ENCODE data around the gene PIWIL4.
"Not testable (repeated sequence)": the region's sequence is repeated elsewhere in the genome, so short reads cannot be mapped to it uniquely, and the experiment has no call there.

The PIWIL4 gene

DNA sequence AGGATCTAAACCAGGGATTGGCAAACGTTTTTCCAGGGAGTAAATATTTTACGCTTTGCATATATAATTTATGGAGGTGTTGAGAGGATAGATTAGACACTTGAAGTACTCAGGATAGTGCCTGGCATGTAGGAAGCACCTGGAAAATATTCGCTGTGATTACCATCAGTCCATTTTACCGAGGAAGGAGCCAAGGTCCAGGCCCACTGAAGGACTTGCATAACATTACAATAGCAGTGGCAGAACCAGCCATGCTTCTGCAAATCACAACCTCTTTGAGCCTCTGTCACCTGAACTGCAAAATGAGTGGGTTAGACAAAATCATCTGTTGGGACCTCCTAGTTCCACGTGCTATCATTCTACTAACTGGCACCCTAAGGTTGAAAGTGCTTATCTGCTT is 18.0 kb upstream of the PIWIL4 start:
- DNase-seq (ENCODE audit: low read depth) = no peak

DNA sequence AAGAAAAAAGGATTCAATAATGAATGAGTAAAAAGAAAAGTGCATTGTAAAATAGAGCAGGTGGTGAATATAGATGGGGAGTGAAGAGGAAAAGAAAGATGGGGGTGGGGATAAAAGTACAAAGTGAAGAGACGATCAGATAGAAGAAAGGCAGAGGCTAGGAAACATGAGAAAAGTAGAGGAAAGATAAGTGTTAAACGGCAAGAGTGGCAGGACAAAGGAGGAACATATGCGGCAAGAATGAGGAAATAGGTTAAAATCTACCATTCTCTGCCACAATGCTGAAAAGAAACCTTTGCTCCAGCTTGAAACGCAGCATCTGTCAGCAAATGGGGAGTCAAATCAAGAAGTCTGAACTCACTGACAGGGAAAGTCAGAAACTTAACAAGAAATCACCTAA is 16.7 kb upstream of the PIWIL4 start:
- DNase-seq (ENCODE audit: low read depth) = no peak

DNA sequence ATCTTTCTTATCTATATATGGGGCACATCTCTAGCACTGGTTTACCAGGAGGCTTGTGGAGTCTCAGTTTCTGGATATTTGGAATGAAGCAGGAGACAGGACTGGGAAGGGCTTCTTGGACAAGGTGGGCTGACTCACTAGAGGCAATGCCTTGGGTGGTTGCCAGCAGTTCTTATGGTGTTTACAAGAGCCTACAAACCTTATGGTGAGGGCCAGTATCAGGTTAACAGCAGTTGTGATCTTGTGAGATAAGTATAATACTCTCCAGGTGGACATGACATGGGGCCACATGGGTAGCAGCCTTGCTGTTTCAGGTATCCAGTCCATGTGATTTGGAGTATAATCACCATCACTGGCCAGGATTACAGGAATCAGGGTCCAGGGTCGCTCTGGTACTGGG is 13.2 kb upstream of the PIWIL4 start:
- no peak for DNase-seq (ENCODE audit: low read depth)

DNA sequence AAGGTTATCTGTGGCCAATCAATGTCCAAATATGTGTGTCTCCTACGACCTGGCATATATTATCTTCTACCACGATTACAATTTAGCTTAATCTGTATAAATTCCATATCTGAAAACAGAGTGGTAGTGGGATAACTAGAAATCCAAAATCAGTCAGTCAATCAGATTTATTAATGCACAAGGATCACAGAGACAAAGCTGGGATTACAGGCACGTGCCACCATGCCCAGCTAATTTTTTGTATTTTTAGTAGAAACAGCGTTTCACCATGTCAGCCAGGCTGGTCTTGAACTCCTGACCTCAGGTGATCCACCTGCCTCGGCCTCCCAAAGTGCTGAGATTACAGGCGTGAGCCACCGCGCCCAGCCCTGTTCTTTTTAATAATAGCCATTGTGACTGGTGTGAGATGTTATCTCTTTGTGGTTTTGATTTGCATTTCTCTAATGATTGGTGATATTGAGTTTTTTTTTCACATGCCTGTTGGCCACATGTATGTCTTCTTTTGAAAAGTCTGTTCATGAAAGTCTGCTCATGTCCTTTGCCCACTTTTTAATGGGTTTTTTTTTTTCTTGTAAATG is 11.3 kb upstream of the PIWIL4 start:
- DNase-seq (ENCODE audit: low read depth) = not testable (repeated sequence)

DNA sequence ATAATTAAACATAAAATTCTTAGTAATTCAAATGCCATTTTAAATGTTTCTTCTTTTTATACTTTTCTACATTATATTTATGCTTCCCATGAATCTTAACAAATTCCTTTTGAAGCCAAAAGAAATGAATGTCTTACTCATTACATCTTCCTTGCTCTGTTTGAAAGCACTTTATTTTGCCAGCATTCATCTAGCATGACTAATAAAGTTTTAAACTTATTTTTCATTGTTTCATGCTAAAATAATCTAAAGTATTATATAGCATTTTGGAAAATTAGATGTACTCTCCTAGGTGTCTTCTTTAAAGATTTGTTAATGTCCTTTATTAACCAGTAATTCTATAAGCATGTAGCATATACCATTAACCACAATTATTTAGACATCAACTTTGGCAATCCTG is 9.7 kb upstream of the PIWIL4 start:
- no peak for DNase-seq (ENCODE audit: low read depth)

DNA sequence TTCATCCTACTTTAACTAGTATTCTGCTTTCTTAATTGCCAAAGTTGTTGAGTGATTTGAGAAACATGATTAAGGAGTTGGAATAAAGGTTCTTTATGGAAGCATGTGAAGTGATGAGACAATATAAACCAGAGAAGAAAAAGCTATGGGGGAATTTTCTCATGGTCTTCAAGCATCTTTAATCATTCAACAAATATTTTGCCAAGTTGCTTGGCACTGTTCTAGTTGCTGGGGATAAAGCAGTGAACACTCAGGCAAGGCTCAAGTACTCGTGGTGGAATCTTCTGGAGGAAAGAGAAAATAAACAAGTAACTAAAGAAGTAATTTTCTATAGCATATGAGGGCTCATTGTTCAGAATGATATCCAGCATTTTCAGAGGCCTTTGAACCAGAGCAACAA is 9.2 kb upstream of the PIWIL4 start:
- DNase-seq (ENCODE audit: low read depth) = no peak

DNA sequence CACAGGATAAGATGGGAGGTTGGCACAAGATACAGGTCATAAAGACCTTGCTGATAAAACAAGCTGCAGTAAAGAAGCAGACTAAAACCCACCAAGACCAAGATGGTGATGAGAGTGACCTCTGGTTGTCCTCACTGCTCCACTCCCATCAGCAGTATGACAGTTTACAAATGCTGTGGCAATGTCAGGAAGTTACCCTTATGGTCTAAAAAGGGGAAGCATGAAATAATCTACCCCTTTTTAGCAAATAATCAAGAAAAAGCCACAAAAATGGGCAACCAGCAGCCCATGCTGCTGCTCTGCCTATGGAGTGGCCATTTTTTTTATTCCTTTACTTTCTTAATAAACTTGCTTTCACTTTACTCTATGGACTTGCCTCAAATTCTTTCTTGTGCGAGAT is 8.7 kb upstream of the PIWIL4 start:
- no peak for DNase-seq (ENCODE audit: low read depth)

DNA sequence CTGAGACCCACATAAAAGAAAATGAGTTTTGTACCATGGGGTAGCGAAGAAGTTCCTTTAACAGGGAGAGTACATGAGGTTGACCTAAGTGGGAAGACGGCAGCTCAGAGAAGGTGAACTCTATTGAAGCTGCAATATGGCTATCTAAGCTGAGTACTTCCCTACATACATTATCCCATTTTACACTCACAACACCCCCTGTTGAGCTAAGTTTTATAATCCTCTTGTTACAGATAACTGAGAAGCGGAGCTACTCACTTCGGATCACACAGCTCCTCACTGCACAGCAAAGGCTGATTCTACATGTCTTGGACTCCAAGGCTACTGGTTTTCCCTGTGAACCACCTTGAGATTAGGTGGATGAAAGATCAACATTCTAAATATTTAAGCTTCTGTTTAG is 8.2 kb upstream of the PIWIL4 start:
- no peak for DNase-seq (ENCODE audit: low read depth)

DNA sequence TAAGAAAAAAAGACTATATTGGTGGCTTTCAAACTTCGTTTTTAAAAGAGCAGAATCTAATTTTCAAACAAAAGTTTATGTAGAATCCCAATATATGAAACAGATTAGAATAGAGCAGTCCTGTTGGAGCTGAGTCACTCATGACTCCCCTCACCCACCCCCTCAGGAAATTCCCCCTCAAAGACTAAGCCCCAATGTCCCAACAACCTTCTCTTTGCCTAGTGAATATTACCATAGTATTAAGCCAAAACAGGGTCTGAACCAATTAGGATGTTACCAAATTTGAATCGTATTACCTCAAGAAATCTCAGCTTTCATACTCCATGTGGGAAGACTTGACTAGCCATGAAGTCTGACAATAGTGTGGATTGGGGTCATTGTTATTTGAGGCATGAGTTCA is 7.8 kb upstream of the PIWIL4 start:
- DNase-seq (ENCODE audit: low read depth) = no peak

DNA sequence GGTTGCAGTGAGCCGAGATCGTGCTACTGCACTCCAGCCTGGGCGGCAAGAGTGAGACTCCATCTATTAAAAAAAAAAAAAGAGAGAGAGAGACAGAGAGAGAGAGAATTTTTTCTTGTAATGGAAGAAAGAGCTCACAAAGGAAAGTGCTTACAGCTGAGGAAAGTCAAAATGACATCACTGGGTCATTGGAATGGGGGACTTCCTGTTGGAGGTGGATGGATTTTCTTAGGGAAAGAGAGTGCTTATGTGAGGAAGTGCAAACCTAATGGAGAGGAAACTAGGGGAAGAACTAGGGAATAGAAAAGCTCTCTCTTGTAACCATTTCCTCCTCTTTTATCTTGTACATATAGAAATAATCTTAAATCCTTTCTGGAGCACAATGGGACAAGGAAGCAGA is 6.3 kb upstream of the PIWIL4 start:
- DNase-seq (ENCODE audit: low read depth) = no peak

DNA sequence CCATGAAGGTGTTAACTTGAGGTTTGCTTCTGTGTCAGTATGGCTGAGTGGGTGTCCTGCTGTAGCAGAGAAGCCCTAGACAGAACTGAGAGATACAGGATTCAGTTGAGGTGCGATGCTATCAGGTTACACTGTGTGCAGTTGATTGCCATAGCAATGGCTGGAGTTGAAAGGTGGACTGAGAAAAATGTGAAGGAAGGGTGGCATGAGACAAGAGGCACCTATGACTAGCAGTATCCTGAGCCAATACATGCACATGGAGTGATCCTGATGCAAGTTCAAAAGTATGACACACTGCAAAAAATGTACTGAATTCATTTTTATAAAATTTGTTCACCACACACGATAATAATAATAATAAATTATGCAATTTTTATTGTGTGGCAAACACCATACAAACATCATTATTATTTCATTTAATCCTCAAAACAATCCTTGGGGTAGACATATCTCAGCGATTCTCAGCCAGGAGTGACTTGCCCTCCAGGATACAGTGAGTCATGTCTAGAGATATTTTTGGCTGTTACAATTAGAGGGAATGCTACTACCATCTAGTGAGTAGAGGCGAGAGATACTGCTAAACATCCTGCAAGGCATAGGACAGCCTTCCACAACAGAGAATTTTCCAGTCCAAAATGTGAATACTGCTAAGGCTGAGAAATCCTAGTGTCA is 3.9 kb upstream of the PIWIL4 start:
- DNase-seq (ENCODE audit: low read depth) = no peak

DNA sequence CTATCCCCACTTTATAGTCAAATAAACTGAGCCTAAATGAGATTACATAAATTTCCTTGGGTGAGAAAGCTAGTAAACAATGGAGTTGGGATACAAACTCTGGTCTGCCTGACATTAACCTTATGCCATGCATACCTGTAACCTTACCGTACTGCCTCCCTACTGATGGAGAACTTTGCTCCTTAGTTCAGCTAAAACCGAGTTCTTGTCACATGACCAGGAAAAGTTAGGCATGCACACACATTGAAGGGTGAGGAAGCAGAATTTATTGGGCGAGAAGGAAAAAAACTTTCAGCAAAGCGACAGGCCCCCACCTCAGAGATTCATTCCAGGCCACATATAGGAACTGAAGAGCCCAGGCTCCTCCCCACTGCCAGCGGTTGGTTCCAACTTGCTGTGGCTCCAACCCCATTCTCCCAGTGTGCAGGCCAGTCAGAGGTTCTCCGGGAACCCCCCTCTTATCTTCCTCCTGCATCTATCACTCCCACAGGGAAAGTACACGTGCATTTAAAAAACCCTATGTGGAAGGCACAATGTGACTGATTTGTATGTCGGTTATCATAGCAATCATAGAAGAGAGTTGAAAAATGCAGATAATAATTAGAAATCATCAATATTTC is 3.2 kb upstream of the PIWIL4 start:
- no peak for DNase-seq (ENCODE audit: low read depth)

DNA sequence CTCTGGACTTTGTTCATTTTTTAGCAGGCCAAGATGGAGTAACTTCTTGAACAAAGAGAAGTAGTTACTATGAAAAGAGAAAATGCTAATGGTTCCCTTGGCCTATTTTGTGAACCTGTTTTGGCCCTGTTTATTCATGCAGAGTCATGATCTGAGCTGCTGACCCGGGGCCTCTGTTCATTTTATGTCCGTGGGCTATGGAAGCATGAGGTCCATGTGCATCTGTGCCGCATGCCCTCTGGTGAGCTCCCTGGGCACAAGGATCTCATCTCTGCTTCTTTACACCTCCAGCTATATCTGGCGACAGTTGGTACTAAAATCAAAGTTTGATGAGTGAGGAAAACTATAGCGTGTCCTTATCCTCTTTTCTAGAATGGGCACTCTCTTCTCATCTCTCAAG is 1.0 kb downstream of the PIWIL4 start:
- DNase-seq (ENCODE audit: low read depth) = no peak

DNA sequence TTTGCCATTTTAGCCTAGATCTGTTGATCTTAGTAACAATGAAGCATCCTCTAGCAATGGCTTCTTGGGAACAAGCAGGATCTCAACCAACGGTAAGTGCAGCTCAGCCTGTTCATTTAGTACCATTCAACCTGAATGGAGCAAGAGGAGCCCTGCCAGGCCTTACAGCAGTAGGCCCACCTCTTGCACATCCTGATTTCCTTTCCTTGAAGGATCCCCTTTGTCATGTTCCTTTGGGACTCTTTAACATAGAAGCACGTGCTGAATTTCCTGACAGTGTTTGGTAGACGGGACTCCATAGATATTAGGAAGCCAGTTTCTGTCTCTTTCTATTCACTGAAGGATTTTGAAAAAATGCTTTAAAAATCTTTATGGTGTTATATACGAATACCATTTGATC is 1.5 kb downstream of the PIWIL4 start:
- no peak for DNase-seq (ENCODE audit: low read depth)

DNA sequence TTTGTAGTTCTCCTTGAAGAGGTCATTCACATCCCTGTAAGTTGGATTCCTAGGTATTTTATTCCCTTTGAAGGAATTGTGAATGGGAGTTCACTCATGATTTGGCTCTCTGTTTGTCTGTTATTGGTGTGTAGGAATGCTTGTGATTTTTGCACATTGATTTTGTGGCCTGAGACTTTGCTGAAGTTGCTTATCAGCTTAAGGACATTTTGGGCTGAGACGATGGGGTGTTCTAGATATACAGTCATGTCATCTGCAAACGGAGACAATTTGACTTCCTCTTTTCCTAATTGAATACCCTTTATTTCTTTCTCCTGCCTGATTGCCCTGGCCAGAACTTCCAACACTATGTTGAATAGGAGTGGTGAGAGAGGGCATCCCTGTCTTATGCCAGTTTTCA is 5.8 kb downstream of the PIWIL4 start:
- not testable (repeated sequence) for DNase-seq (ENCODE audit: low read depth)

DNA sequence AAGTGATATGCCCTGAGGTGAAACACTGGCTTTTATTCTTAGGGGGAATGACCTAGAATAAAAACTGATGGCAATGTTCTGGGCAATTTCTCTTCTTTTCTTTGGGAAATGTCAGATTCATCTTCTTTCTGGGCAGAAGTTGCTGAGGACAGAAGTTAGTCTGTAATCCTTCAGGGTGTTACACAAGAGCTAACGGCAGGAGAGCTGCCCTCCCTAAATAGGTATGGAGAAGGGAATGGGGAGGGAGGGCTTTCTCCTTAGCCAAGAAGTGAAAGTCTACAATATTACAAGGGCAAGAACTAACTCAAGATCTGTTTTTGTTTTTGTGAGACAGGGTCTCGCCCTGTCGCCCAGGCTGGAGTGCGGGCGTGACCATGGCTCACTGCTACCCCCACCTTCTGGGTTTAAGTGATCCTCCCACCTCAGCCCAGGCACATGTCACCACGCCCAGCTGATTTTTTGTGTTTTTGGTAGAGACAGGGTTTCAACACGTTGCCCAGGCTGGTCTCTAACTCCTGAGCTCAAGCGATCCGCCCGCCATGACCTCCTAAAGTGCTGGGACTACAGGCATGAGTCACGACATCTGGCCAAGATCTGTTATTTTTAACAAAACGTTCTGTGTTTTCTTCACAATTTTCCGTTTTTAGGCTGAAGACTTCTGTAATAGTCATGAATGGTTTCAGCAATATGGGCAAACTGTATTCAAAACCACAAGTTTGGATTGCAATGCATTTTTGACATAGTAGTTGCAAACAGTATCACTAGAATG is 7.2 kb downstream of the PIWIL4 start:
- no peak for DNase-seq (ENCODE audit: low read depth)

DNA sequence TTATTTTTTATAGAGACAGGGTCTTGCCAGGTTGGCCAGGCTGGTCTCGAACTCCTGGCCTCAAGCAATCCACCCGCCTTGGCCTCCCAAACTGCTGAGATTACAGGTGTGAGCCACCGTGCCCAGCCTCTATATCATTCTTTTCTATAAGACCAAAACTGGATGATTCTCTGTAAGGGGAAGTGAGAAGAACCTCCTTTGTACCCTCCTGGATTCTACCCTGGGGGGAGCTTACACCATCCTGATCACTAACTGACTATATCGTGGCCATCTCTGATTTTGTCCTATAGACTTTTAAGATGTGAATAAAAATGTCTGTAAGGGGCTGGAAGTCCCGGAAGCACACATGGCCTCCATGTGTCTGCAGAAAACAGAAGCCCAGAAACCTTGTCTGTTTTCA is 9.1 kb downstream of the PIWIL4 start:
- DNase-seq (ENCODE audit: low read depth) = no peak

DNA sequence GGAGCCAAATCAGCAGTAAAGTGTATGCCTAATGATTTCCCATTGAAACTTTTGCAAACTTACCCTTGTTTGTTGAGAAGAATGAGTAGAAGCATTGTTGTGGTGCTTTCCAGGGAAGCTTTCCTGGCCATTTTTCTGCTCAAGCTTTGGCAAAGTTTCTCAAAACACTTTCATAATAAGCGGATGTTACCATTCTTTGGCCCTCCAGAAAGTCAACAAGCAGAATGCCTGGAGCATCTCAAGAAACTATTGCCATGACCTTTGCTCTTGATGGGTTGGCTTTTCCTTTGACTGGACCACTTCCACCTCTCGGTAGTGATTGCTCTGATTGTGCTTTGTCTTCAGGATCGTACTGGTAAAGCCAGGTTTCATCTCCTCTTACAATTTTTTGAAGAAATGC is 10.7 kb downstream of the PIWIL4 start:
- DNase-seq (ENCODE audit: low read depth) = no peak

DNA sequence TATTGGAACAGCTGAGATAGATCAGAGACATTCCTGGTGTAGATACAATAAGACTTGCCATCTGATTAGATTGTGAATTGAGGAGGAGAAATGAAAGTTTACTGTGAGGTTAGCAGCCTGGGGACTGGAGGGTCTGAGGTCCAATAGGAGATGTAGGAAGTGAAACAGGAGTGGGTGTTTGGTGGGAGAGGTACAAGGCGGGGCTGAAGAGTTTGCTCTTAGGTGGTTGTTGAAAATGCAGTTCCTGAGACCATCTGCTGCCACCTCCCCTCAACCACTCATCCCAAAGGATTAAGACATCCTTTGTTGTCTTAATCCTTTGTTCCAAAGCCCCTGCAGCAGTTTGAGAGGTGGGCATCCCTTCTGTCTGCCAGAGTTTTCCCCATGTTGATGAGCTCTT is 14.8 kb downstream of the PIWIL4 start:
- no peak for DNase-seq (ENCODE audit: low read depth)

DNA sequence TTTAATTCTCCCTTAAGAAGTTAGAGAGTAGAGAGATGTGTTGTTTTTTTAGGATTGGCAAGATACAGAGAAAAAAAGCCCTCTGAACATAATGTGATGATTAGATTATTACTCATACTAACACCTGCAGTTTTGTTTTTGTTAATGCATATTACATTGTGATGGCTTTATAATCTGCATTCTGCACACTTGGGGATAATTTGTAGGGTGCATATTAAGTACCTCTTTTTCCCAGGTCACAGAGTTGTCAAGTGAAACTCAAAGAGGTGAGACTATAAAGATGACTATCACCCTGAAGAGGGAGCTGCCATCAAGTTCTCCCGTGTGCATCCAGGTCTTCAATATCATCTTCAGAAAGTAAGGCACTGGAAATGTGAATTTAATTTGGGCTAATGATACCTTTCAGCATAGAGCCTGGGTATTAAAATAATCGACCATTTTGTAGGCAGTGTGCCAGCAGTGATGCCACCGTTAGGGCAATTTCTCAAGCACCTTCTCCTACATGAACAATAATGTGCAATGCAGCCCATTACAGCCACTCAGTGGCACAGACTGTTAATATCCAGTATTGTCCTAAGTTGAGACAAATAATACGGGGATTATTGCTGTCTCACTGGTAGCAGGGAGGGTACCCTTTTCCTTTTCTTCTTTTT is 16.2 kb downstream of the PIWIL4 start:
- DNase-seq (ENCODE audit: low read depth) = no peak

DNA sequence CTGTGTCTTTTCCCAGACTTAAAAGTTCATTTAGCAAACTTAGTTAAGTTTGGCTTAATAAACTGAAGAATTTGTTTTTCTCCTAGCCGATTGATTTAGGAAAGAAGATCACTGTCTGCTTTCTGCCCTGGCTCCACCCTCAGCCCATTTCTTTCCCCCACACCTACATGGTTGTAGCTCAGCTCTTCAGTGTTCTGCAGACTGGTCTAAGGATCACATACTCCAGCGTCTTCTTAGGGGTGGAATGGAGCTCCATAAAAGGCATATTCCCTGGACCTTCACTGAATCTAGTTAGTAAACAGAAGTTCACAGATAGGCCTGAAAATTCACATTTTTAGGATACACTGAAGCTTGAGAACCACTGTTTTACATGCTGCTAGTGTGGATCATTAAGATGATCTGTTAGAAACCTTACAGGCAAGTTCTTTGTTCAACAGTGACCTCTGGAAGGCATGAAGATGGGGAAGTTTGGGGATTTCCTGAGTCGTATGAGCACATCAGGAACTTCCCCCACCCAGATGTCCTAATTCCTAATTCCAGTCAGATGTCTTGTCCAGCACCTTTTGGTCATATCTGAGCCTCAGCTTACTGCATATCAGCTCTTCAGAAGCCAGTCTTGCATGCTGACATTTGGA is 16.8 kb downstream of the PIWIL4 start:
- no peak for DNase-seq (ENCODE audit: low read depth)

DNA sequence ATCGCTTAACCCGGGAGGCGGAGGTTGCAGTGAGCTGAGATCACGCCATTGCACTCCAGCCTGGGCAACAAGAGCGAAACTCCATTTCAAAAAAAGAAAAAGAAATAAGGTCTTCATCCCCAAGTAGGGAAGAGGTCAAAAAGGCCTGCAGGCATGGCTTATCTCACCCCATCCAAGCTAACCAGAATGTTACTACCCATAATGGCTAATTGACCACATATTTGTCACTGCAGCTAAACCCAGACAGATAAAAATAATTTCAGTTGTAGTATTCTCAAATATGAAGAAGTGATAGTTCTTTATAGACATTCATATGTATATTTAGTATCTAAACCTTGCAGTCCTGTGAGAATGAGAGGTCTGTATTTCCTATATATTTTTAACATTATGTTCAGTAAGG is 17.8 kb downstream of the PIWIL4 start:
- no peak for DNase-seq (ENCODE audit: low read depth)

All from activated T-helper 9 cell treated with anti-CD3 and anti-CD28 coated beads, Interleukin-2, amount 50 U/mL, for 16 hours (primary cell).